HCT116 (cell line): Measurements from ENCODE around the gene BAG1. TPM values are rescaled to one million over a fixed set of nuclear protein-coding genes. Genes with fewer than 3 reads are reported as not detected.

ENCODE experiments used
- ATAC-seq: fragments of 200-7000 bp; cut with Tn5 transposase; 2 replicates; pipeline ENCODE4 v1.9.1; 2020; ENCODE audit warnings: mild to moderate bottlenecking, moderate library complexity
- BruUV-seq: library from RNA; stranded (reverse); fragments of 400-500 nt; replicated peaks from 2 replicates; lab custom pipeline; 2021; lab: Mats Ljungman, UMichigan
- CTCF ChIA-PET: fragments of 300-600 bp; sonication (Branson Sonifier 250); formaldehyde crosslinking; loops from one replicate; lab custom pipeline; 2021; ENCODE audit warnings: antibody characterized with exemption; lab: Charles Lee
- POLR2A ChIA-PET: fragments of 300-600, 350-600 bp; sonication (Branson Sonifier 250); formaldehyde crosslinking; loops from one replicate; lab custom pipeline; 2021; ENCODE audit warnings: antibody characterized with exemption; lab: Charles Lee
- RAD21 ChIA-PET, 2 experiments: fragments of 300-600 bp; sonication (Branson Sonifier 250); formaldehyde crosslinking; loops; one replicate each; lab custom pipeline; 2023; ENCODE audit warnings: low total read pairs in 2 of 2; ENCODE audit not compliant: uncharacterized antibody in 2 of 2, unreplicated experiment in 2 of 2, low non-redundant PET in 1 of 2; lab: Charles Lee
- DNase-seq: peaks from one replicate; pipeline ENCODE4 v3.0.0-alpha.2; 2010; ENCODE audit warnings: low read depth, low spot score
- H2AFZ ChIP-seq: fragments of 200-600 bp; shearing (Covaris generic), sonication (generic); 2 replicates; pipeline ENCODE4 v1.6.1; 2017; ENCODE audit warnings: low read depth, mixed run types, mixed read lengths, antibody characterized with exemption, low read length; ENCODE audit not compliant: poor library complexity, severe bottlenecking
- H3K27ac ChIP-seq: 2 replicates; pipeline ENCODE4 v1.5.1; 2012; ENCODE audit warnings: low read depth, low read length
- H3K27me3 ChIP-seq: fragments of 200-600 bp; sonication (generic); 2 replicates; pipeline ENCODE4 v1.6.1; 2016; ENCODE audit warnings: mixed run types, low read length, mixed read lengths; ENCODE audit not compliant: insufficient read depth
- H3K36me3 ChIP-seq, 2 experiments: fragments of 200-500 bp in 1 of 2; fragments of 200-600 bp in 1 of 2; sonication (Bioruptor generic) in 1 of 2; sonication (generic) in 1 of 2; 2 replicates each; pipeline versions ENCODE4 v1.5.1 to v1.6.1; 2014 to 2016; ENCODE audit warnings: low read length in 2 of 2, inconsistent platforms in 1 of 2, mixed read lengths in 1 of 2, mixed run types in 1 of 2; ENCODE audit not compliant: insufficient read depth in 2 of 2, control insufficient read depth in 1 of 2
- H3K4me1 ChIP-seq, 2 experiments: fragments of 200-600 bp in 1 of 2; sonication (generic) in 1 of 2; 2 replicates each; pipeline versions ENCODE4 v1.5.1 to v1.6.1; 2012 to 2017; ENCODE audit warnings: low read length in 2 of 2, inconsistent platforms in 1 of 2, mild to moderate bottlenecking in 1 of 2, mixed read lengths in 1 of 2, mixed run types in 1 of 2, moderate library complexity in 1 of 2; ENCODE audit not compliant: insufficient read depth in 2 of 2, control insufficient read depth in 1 of 2
- H3K4me2 ChIP-seq: fragments of 200-600 bp; sonication (generic); 2 replicates; pipeline ENCODE4 v1.6.1; 2017; ENCODE audit warnings: mixed run types, low read length, mixed read lengths
- H3K4me3 ChIP-seq, 2 experiments: fragments of 200-600 bp in 1 of 2; sonication (generic) in 1 of 2; replicated peaks in 1 of 2; 2 replicates each; pipeline ENCODE4 v1.5.1; 2011 to 2016; ENCODE audit warnings: low read length in 2 of 2, control low read depth in 1 of 2, low read depth in 1 of 2, mild to moderate bottlenecking in 1 of 2, mixed read lengths in 1 of 2, mixed run types in 1 of 2
- H3K79me2 ChIP-seq: fragments of 200-600 bp; sonication (generic); 2 replicates; pipeline ENCODE4 v1.6.1; 2017; ENCODE audit warnings: mild to moderate bottlenecking, mixed run types, low read length, moderate library complexity, mixed read lengths; ENCODE audit not compliant: insufficient read depth
- H3K9ac ChIP-seq: fragments of 200-600 bp; sonication (generic); 2 replicates; pipeline ENCODE4 v1.6.1; 2016; ENCODE audit warnings: low read length, mixed read lengths
- H3K9me2 ChIP-seq: fragments of 200-600 bp; sonication (generic), shearing (Covaris generic); 2 replicates; pipeline ENCODE4 v1.6.1; 2017; ENCODE audit warnings: mixed run types, mild to moderate bottlenecking, moderate library complexity; ENCODE audit not compliant: insufficient read depth
- H3K9me3 ChIP-seq, 2 experiments: fragments of 200-500 bp in 1 of 2; fragments of 200-600 bp in 1 of 2; sonication (Bioruptor generic) in 1 of 2; sonication (generic) in 1 of 2; 2 replicates each; pipeline ENCODE4 v1.6.1; 2014 to 2017; ENCODE audit warnings: low read length in 2 of 2, mixed read lengths in 2 of 2, inconsistent platforms in 1 of 2, low read depth in 1 of 2, mild to moderate bottlenecking in 1 of 2, mixed run types in 1 of 2, moderate library complexity in 1 of 2; ENCODE audit not compliant: control insufficient read depth in 1 of 2, insufficient read depth in 1 of 2
- H4K20me1 ChIP-seq: fragments of 200-600 bp; sonication (generic), shearing (Covaris generic); 2 replicates; pipeline ENCODE4 v1.6.1; 2017; ENCODE audit warnings: mixed run types, mild to moderate bottlenecking, moderate library complexity; ENCODE audit not compliant: insufficient read depth
- ATF3 ChIP-seq: IDR thresholded peaks from 2 replicates; pipeline ENCODE4 v1.6.1; 2012
- CBX3 ChIP-seq: IDR thresholded peaks from 2 replicates; pipeline ENCODE4 v1.6.1; 2012; ENCODE audit warnings: low read depth
- CEBPB ChIP-seq: IDR thresholded peaks from 2 replicates; pipeline ENCODE4 v1.6.1; 2012; ENCODE audit warnings: low read depth
- CTCF ChIP-seq, 3 experiments: fragments of 200-600 bp in 1 of 3; sonication (generic) in 1 of 3; IDR thresholded peaks in 2 of 3; conservative IDR thresholded peaks in 1 of 3; 2 replicates each; pipeline ENCODE4 v1.5.1; 2012 to 2017; ENCODE audit warnings: low read depth in 2 of 3, low read length in 2 of 3, antibody characterized with exemption in 1 of 3, borderline replicate concordance in 1 of 3, control low read depth in 1 of 3, mild to moderate bottlenecking in 1 of 3, mixed read lengths in 1 of 3, mixed run types in 1 of 3, moderate library complexity in 1 of 3; ENCODE audit not compliant: insufficient read depth in 1 of 3
- EGR1 ChIP-seq: IDR thresholded peaks from 2 replicates; pipeline ENCODE4 v1.6.1; 2012; ENCODE audit warnings: low read depth
- ELF1 ChIP-seq: IDR thresholded peaks from 2 replicates; pipeline ENCODE4 v1.6.1; 2012; ENCODE audit warnings: low read depth, borderline replicate concordance
- EZH2 ChIP-seq: fragments of 200-600 bp; sonication (generic); IDR thresholded peaks from 2 replicates; pipeline ENCODE4 v1.6.1; 2017; ENCODE audit warnings: antibody characterized with exemption, mixed run types
- FOSL1 ChIP-seq: IDR thresholded peaks from 2 replicates; pipeline ENCODE4 v1.6.1; 2012; ENCODE audit warnings: low read depth
- JUND ChIP-seq: IDR thresholded peaks from 2 replicates; pipeline ENCODE4 v1.6.1; 2012
- MAX ChIP-seq: IDR thresholded peaks from 2 replicates; pipeline ENCODE4 v1.6.1; 2012
- RAD21 ChIP-seq: IDR thresholded peaks from 2 replicates; pipeline ENCODE4 v1.6.1; 2012; ENCODE audit warnings: low read depth, mild to moderate bottlenecking
- SIN3A ChIP-seq: IDR thresholded peaks from 2 replicates; pipeline ENCODE4 v1.6.1; 2012; ENCODE audit warnings: low read depth
- SP1 ChIP-seq: IDR thresholded peaks from 2 replicates; pipeline ENCODE4 v1.6.1; 2012; ENCODE audit warnings: low read depth
- SRF ChIP-seq: IDR thresholded peaks from 2 replicates; pipeline ENCODE4 v1.6.1; 2012; ENCODE audit warnings: low read depth
- TCF7L2 ChIP-seq: IDR thresholded peaks from 2 replicates; pipeline ENCODE4 v1.7.0; 2011; ENCODE audit warnings: borderline replicate concordance, inconsistent platforms; ENCODE audit not compliant: insufficient read depth, insufficient read length; ENCODE audit errors: extremely low read depth
- YY1 ChIP-seq: IDR thresholded peaks from 2 replicates; pipeline ENCODE4 v1.6.1; 2011; ENCODE audit warnings: low read length, low read depth, moderate library complexity, mild to moderate bottlenecking; ENCODE audit not compliant: insufficient replicate concordance; ENCODE audit errors: extremely low read depth
- ZBTB33 ChIP-seq: IDR thresholded peaks from 2 replicates; pipeline ENCODE4 v1.6.1; 2011; ENCODE audit warnings: mild to moderate bottlenecking, low read length, moderate library complexity; ENCODE audit not compliant: insufficient replicate concordance; ENCODE audit errors: extremely low read depth
- ZFX ChIP-seq: fragments of 450-650 bp; IDR thresholded peaks from 2 replicates; pipeline ENCODE4 v1.6.1; 2017
- ZNF274 ChIP-seq: fragments of 200-500 bp; sonication (Bioruptor generic); IDR thresholded peaks from 2 replicates; pipeline ENCODE4 v1.6.1; 2014; ENCODE audit warnings: mild to moderate bottlenecking, low read depth, low read length, inconsistent platforms
- intact Hi-C: fragments of 100-400 bp; cut with micrococcal nuclease; formaldehyde crosslinking; loops from 2 replicates; pipeline ENCODE4 v1.10.0; 2022
- total RNA-seq: library from RNA; stranded (reverse); gene quantifications from one replicate; pipeline ENCODE4 v1.2.1, GENCODE V29; 2021; ENCODE audit not compliant: unreplicated experiment
- TF ChIP-seq, protein P1 (sequence below): IDR thresholded peaks from 2 replicates; pipeline ENCODE4 v1.6.1; 2012; ENCODE audit warnings: low read depth

Gene BAG1
- total RNA-seq, 1 experiment from 2014 or later: 58.2 TPM

GRCh38 chr9:33304362-33304761 is 39.9 kb upstream of the BAG1 start:
- CTCF ChIA-PET: no interaction called here
- peaks cover 57% of the 10 kb centered on the region for H3K79me2 ChIP-seq

More at GRCh38 chr9:33304362-33304761, 39.9 kb upstream of the BAG1 start:
- ChIA-PET POLR2A (no interaction called here), RAD21 (no interaction called here)
- H3K27me3 ChIP-seq: no peaks in the 10 kb centered on the region
- H3K36me3 ChIP-seq: peaks cover 73 to 83% of the 10 kb centered on the region in 2 experiments
- H2AFZ ChIP-seq: no peak overlapping the region
- no peak overlapping the region for H3K4me2 ChIP-seq
- DNase-seq: no peak
- intact Hi-C loops: no loop called here
- TF ChIP-seq ATF3 (no peak), SP1 (no peak), EZH2 (no peak), TCF7L2 (no peak), CEBPB (no peak), RAD21 (no peak), JUND (no peak), ZBTB33 (no peak), CBX3 (no peak), MAX (no peak), CTCF (IDR thresholded peaks at IDR 0.05 in 2 of 3, conservative IDR thresholded peaks at IDR 0.05 in 1 of 3; ENCODE audit: borderline replicate concordance in 1 of 3, insufficient read depth in 1 of 3, low read depth in 2 of 3, low read length in 2 of 3) (no peak), FOSL1 (no peak), ZFX (no peak), YY1 (no peak), SRF (no peak), SIN3A (no peak), ELF1 (no peak), ZNF274 (no peak), EGR1 (no peak)
- TF ChIP-seq, protein P1, sequence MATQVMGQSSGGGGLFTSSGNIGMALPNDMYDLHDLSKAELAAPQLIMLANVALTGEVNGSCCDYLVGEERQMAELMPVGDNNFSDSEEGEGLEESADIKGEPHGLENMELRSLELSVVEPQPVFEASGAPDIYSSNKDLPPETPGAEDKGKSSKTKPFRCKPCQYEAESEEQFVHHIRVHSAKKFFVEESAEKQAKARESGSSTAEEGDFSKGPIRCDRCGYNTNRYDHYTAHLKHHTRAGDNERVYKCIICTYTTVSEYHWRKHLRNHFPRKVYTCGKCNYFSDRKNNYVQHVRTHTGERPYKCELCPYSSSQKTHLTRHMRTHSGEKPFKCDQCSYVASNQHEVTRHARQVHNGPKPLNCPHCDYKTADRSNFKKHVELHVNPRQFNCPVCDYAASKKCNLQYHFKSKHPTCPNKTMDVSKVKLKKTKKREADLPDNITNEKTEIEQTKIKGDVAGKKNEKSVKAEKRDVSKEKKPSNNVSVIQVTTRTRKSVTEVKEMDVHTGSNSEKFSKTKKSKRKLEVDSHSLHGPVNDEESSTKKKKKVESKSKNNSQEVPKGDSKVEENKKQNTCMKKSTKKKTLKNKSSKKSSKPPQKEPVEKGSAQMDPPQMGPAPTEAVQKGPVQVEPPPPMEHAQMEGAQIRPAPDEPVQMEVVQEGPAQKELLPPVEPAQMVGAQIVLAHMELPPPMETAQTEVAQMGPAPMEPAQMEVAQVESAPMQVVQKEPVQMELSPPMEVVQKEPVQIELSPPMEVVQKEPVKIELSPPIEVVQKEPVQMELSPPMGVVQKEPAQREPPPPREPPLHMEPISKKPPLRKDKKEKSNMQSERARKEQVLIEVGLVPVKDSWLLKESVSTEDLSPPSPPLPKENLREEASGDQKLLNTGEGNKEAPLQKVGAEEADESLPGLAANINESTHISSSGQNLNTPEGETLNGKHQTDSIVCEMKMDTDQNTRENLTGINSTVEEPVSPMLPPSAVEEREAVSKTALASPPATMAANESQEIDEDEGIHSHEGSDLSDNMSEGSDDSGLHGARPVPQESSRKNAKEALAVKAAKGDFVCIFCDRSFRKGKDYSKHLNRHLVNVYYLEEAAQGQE: no peak
- TF ChIP-seq, all 23 proteins: peak for 0
- no peak overlapping the region for H3K4me3 ChIP-seq
- no TSS peak for BruUV-seq
- no peak overlapping the region for H3K27ac ChIP-seq
- no peaks in the 10 kb centered on the region for H3K9me3 ChIP-seq
- H4K20me1 ChIP-seq: no peaks in the 10 kb centered on the region
- ATAC-seq: no peak
- H3K9me2 ChIP-seq: no peaks in the 10 kb centered on the region
- H3K4me1 ChIP-seq: no peaks in the 10 kb centered on the region
- H3K9ac ChIP-seq: no peak overlapping the region
